Activated T-helper 9 cell treated with anti-CD3 and anti-CD28 coated beads, Interleukin-2, amount 50 U/mL, for 16 hours (primary cell): ENCODE measurements around the gene FMN2.
"Not testable (repeated sequence)": the region's sequence is repeated elsewhere in the genome, so short reads cannot be mapped to it uniquely, and the experiment has no call there.

Source experiments
- DNase-seq: peaks from one replicate; pipeline ENCODE4 v3.0.0-alpha.2; 2020; ENCODE audit warnings: low read depth

The FMN2 gene

GRCh38 chr1:240363914-240364313, 272.2 kb downstream of the FMN2 start:
- no peak for DNase-seq

GRCh38 chr1:240366636-240367035, 275.0 kb downstream of the FMN2 start:
- no peak for DNase-seq

- no peak for DNase-seq
Measured at GRCh38 chr1:240385551-240385950, 293.9 kb downstream of the FMN2 start.

GRCh38 chr1:240385985-240386978, 294.6 kb downstream of the FMN2 start:
- DNase-seq: no peak

GRCh38 chr1:240387051-240387450, 295.4 kb downstream of the FMN2 start:
- no peak for DNase-seq

GRCh38 chr1:240391660-240392260, 300.1 kb downstream of the FMN2 start:
- DNase-seq: no peak

GRCh38 chr1:240394353-240394752, 302.7 kb downstream of the FMN2 start:
- DNase-seq: no peak

GRCh38 chr1:240395336-240395735, 303.7 kb downstream of the FMN2 start:
- DNase-seq: no peak

- no peak for DNase-seq
Measured at GRCh38 chr1:240399381-240399780, 307.7 kb downstream of the FMN2 start.

- no peak for DNase-seq
Measured at GRCh38 chr1:240401731-240402130, 310.0 kb downstream of the FMN2 start.

GRCh38 chr1:240402326-240402725, 310.6 kb downstream of the FMN2 start:
- no peak for DNase-seq

- no peak for DNase-seq
Measured at GRCh38 chr1:240404286-240404685, 312.6 kb downstream of the FMN2 start.

GRCh38 chr1:240405751-240406150, 314.1 kb downstream of the FMN2 start:
- no peak for DNase-seq

GRCh38 chr1:240407407-240407806, 315.7 kb downstream of the FMN2 start:
- no peak for DNase-seq

GRCh38 chr1:240409615-240410014, 317.9 kb downstream of the FMN2 start:
- no peak for DNase-seq

GRCh38 chr1:240413732-240414131, 322.0 kb downstream of the FMN2 start:
- no peak for DNase-seq

- no peak for DNase-seq
Measured at GRCh38 chr1:240414237-240414636, 322.6 kb downstream of the FMN2 start.

GRCh38 chr1:240415011-240415410, 323.3 kb downstream of the FMN2 start:
- DNase-seq: not testable (repeated sequence)

GRCh38 chr1:240415532-240415931, 323.8 kb downstream of the FMN2 start:
- DNase-seq: no peak

GRCh38 chr1:240417317-240417716, 325.6 kb downstream of the FMN2 start:
- no peak for DNase-seq

- DNase-seq: no peak
Measured at GRCh38 chr1:240420766-240421165, 329.1 kb downstream of the FMN2 start.

- DNase-seq: no peak
Measured at GRCh38 chr1:240423246-240423924, 331.7 kb downstream of the FMN2 start.
